ENCODE measurements around the gene NAGLU.

The NAGLU gene

DNA sequence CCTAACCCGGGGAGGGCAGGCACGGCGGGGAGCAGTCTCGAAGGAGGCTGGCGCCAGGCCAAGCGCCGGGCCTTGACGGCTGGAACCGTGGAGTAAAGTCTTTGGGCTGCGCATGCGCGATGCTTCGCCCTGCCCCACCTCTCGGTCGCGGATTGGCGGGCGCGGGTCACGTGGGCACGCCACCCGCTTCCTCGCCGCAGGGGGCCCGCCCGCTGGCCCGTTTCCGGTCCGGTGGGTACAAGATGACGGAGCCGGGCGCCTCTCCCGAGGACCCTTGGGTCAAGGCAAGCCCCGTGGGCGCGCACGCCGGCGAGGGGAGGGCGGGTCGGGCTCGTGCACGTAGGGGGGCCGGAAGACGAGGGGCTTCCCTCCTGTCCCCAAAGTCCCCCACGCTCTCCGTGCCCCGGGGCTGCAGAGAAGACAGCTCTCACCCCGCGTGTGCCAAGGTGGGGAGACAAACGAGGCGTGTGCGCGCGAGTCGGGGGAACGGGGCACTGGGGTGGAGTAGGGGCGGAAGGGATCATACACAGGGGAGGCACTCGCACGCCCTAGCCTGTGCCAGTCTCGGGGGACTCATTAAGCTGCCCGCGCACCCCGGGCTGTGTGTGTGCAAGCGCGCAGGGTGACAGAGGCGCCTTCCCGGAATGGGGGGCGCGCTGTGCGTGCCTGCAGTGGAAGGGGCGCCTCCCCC is 31.0 kb downstream of the NAGLU start, which contains the start of gene MLX:
TSS of gene MLX (plus strand) at position 218 of the 691 bp plus-strand sequence. CDS start at position 243, 25 bp downstream.
- no peaks in the 10 kb centered on the region for H3K9me3 ChIP-seq (ENCODE audit: control extremely low read depth in 1 of 5, control insufficient read depth in 4 of 5, insufficient read depth in 2 of 5, low read depth in 1 of 5, low read length in 4 of 5)
- peak within 1 kb of the TSS; percentile 73 to 91 (median 79) for H3K4me3 ChIP-seq (ENCODE audit: control insufficient read depth in 1 of 7, extremely low read depth in 1 of 7, insufficient read depth in 4 of 7, low read depth in 2 of 7, low read length in 6 of 7)
- WGBS (ENCODE audit: insufficient coverage): under 1% methylated on average over 62 of the region's 72 CpGs
- H3K36me3 ChIP-seq (ENCODE audit: control insufficient read depth in 4 of 4, insufficient read depth in 4 of 4, low read length in 3 of 4): peaks cover 18 to 65% (median 43%) of the 10 kb centered on the region in 4 experiments
- peaks cover 4 to 49% (median 40%) of the 10 kb centered on the region in 4 experiments for H3K4me1 ChIP-seq (ENCODE audit: control extremely low read depth in 1 of 4, control insufficient read depth in 4 of 4, insufficient read depth in 4 of 4, low read length in 3 of 4)
- peak; percentile 89 to 92 (median 91) for DNase-seq
- peak within 1 kb of the TSS; percentile 72 to 84 for H3K27ac ChIP-seq (ENCODE audit: insufficient read depth in 1 of 2, low read depth in 1 of 2, low read length in 2 of 2, poor library complexity in 1 of 2, severe bottlenecking in 2 of 2)
- POLR2A ChIA-PET: interaction anchor here (1.0 to 1.7 kb wide), 4 partner anchors 9 to 12 kb away, joined by 3 to 6 read pairs (median 4); partner anchors contain the start of gene PSMC3IP
- no peaks in the 10 kb centered on the region for H3K27me3 ChIP-seq (replicated peaks in 2 of 5; ENCODE audit: control insufficient read depth in 4 of 5, insufficient read depth in 5 of 5, low read length in 4 of 5)
- CTCF ChIA-PET: interaction anchor here (1.3 to 2.7 kb wide), 4 partner anchors 11 to 111 kb away, joined by 3 to 11 read pairs (median 4); partner anchors contain the start of gene PSMC3IP

DNA sequence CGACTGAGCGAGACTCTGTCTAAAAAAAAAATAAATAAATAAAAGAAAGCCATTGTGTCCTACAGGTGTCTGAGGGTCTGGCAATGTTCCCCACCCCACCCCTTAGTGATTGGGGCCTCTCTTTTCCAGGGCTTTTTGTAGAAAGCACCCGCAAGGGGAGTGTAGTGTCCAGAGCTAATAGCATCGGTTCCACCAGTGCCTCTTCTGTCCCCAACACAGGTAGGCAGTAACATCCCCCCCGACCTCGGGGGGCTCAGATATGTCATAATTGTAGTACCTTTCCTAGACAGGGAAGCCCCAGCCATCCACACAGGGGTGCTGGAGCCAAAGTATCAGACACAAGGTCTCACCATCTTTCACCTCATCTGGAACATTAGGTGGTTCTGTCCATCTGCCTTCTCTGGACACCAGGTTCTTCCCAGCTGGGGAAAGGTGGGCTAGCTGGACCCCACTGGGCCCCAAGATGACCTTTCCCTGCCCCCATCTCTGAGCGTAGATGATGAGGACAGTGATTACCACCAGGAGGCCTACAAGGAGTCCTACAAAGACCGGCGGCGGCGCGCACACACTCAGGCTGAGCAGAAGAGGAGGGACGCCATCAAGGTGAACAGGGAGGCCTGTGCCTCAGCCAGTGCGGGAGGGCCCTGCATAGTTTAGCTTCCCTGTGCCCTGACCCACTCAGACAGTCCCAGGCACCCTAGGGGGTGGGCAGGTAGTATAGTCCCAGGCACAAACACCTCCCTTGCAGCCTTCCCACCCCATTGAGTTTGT is 32.5 kb downstream of the NAGLU start:
- ChIA-PET CTCF (interaction anchor here (1.1 to 2.7 kb wide), 3 partner anchors 8 to 27 kb away, joined by 3 to 11 read pairs (median 4); partner anchors contain the start of gene PSMC3IP), POLR2A (interaction anchor here (1.2 kb wide), 1 partner anchor 14 kb away, joined by 6 read pairs; no protein-coding TSS in a partner anchor)
- Histone ChIP-seq H3K27ac (ENCODE audit: insufficient read depth in 1 of 2, low read depth in 1 of 2, low read length in 2 of 2, poor library complexity in 1 of 2, severe bottlenecking in 2 of 2) (peak overlapping the region in 1 of 2 experiments; percentile 20), H3K36me3 (ENCODE audit: control insufficient read depth in 4 of 4, insufficient read depth in 4 of 4, low read length in 3 of 4) (peaks cover 27 to 77% (median 54%) of the 10 kb centered on the region in 4 experiments), H3K4me3 (ENCODE audit: control insufficient read depth in 1 of 7, extremely low read depth in 1 of 7, insufficient read depth in 4 of 7, low read depth in 2 of 7, low read length in 6 of 7) (peak overlapping the region in 1 of 7 experiments; percentile 86), H3K27me3 (replicated peaks in 2 of 5; ENCODE audit: control insufficient read depth in 4 of 5, insufficient read depth in 5 of 5, low read length in 4 of 5) (no peaks in the 10 kb centered on the region), H3K4me1 (ENCODE audit: control extremely low read depth in 1 of 4, control insufficient read depth in 4 of 4, insufficient read depth in 4 of 4, low read length in 3 of 4) (peaks cover 4 to 41% (median 25%) of the 10 kb centered on the region in 4 experiments), H3K9me3 (ENCODE audit: control extremely low read depth in 1 of 5, control insufficient read depth in 4 of 5, insufficient read depth in 2 of 5, low read depth in 1 of 5, low read length in 4 of 5) (no peaks in the 10 kb centered on the region)
- WGBS (ENCODE audit: insufficient coverage): 92% methylated on average over 11 of the region's 14 CpGs
- DNase-seq: no peak

DNA sequence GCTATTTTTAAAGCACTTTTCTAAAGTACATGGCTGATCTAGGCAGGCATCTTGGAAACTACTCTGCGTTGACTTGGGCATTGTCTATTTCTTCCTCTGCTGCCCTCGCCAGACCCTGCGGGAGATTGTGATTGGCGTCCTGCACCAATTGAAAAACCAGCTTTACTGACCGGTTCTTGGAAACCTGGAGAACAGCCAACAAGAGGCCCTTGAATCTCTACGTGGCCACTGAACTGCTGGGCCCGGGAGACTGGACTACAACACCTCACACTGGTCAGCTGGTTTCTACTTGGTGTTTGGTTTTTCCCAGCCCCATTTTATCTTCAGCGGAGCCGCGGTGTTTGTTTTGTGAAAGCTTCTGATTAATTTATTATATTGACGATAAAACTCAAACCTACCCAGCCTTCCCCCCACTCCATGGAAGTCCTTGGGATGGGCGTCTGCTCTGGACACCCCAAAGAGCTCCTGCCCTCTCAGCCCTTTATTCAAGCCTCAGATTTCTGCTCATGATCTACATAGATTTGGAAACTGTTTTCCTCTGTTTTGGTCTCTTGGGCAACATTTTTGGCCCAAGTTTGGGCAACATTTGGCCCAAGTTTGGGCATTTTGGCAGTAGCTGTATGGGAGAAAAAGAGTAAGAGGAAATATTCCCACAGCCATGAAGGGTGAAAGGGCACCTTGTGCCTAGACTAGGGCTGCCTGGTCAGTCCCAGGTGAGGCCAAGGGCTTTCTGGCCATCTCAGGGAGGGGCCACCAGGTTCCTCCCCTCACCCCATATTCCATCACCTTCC is 35.6 kb downstream of the NAGLU start:
- 96% methylated on average over 8 of the region's 12 CpGs for WGBS (ENCODE audit: insufficient coverage)
- CTCF ChIA-PET: no interaction called here
- H3K36me3 ChIP-seq (ENCODE audit: control insufficient read depth in 4 of 4, insufficient read depth in 4 of 4, low read length in 3 of 4): peaks cover 27 to 68% (median 52%) of the 10 kb centered on the region in 4 experiments

GRCh38 chr17:42573095-42573494 is 37.1 kb downstream of the NAGLU start:
- Histone ChIP-seq H3K27me3 (replicated peaks in 2 of 5; ENCODE audit: control insufficient read depth in 4 of 5, insufficient read depth in 5 of 5, low read length in 4 of 5) (no peaks in the 10 kb centered on the region), H3K36me3 (ENCODE audit: control insufficient read depth in 4 of 4, insufficient read depth in 4 of 4, low read length in 3 of 4) (peaks cover 27 to 68% (median 52%) of the 10 kb centered on the region in 4 experiments), H3K4me1 (ENCODE audit: control extremely low read depth in 1 of 4, control insufficient read depth in 4 of 4, insufficient read depth in 4 of 4, low read length in 3 of 4) (peaks cover 2 to 33% (median 19%) of the 10 kb centered on the region in 4 experiments), H3K27ac (ENCODE audit: insufficient read depth in 1 of 2, low read depth in 1 of 2, low read length in 2 of 2, poor library complexity in 1 of 2, severe bottlenecking in 2 of 2) (no peak overlapping the region), H3K9me3 (ENCODE audit: control extremely low read depth in 1 of 5, control insufficient read depth in 4 of 5, insufficient read depth in 2 of 5, low read depth in 1 of 5, low read length in 4 of 5) (no peaks in the 10 kb centered on the region), H3K4me3 (ENCODE audit: control insufficient read depth in 1 of 7, extremely low read depth in 1 of 7, insufficient read depth in 4 of 7, low read depth in 2 of 7, low read length in 6 of 7) (no peak overlapping the region)
- CTCF ChIA-PET: no interaction called here
- 94% methylated on average over 2 of the region's 4 CpGs for WGBS (ENCODE audit: insufficient coverage)
- POLR2A ChIA-PET: no interaction called here
- no peak for DNase-seq

More for the DNA sequence above, 35.6 kb downstream of the NAGLU start:
- Histone ChIP-seq H3K4me1 (ENCODE audit: control extremely low read depth in 1 of 4, control insufficient read depth in 4 of 4, insufficient read depth in 4 of 4, low read length in 3 of 4) (peaks cover 4 to 33% (median 14%) of the 10 kb centered on the region in 4 experiments), H3K4me3 (ENCODE audit: control insufficient read depth in 1 of 7, extremely low read depth in 1 of 7, insufficient read depth in 4 of 7, low read depth in 2 of 7, low read length in 6 of 7) (no peak overlapping the region), H3K27ac (ENCODE audit: insufficient read depth in 1 of 2, low read depth in 1 of 2, low read length in 2 of 2, poor library complexity in 1 of 2, severe bottlenecking in 2 of 2) (peak overlapping the region in 1 of 2 experiments; percentile 20), H3K9me3 (ENCODE audit: control extremely low read depth in 1 of 5, control insufficient read depth in 4 of 5, insufficient read depth in 2 of 5, low read depth in 1 of 5, low read length in 4 of 5) (no peaks in the 10 kb centered on the region), H3K27me3 (replicated peaks in 2 of 5; ENCODE audit: control insufficient read depth in 4 of 5, insufficient read depth in 5 of 5, low read length in 4 of 5) (no peaks in the 10 kb centered on the region)
- DNase-seq: no peak
- POLR2A ChIA-PET: no interaction called here

DNA sequence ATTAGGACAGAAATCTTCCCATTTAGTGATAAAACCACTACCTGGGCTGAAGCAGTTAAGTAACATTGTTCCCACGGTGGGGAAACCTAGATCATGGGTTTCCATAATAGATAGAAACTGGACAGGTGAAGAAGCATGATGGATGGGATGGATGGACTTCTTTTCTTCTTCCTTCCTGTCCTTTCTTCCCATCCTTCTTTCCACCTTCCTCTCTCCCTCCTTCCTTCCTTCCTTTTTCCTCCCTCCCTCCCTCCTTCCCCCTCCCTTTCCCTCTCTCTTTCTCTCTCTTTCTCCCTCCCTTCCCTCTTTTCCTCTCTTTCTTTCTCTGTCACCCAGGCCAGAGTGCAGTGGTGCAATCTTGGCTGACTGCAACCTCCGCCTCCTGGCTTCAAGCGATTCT is 38.4 kb downstream of the NAGLU start:
- Histone ChIP-seq H3K27me3 (replicated peaks in 2 of 5; ENCODE audit: control insufficient read depth in 4 of 5, insufficient read depth in 5 of 5, low read length in 4 of 5) (no peaks in the 10 kb centered on the region), H3K36me3 (ENCODE audit: control insufficient read depth in 4 of 4, insufficient read depth in 4 of 4, low read length in 3 of 4) (peaks cover 25 to 58% (median 50%) of the 10 kb centered on the region in 4 experiments), H3K27ac (ENCODE audit: insufficient read depth in 1 of 2, low read depth in 1 of 2, low read length in 2 of 2, poor library complexity in 1 of 2, severe bottlenecking in 2 of 2) (no peak overlapping the region), H3K4me3 (ENCODE audit: control insufficient read depth in 1 of 7, extremely low read depth in 1 of 7, insufficient read depth in 4 of 7, low read depth in 2 of 7, low read length in 6 of 7) (no peak overlapping the region), H3K4me1 (ENCODE audit: control extremely low read depth in 1 of 4, control insufficient read depth in 4 of 4, insufficient read depth in 4 of 4, low read length in 3 of 4) (peaks cover 2 to 32% (median 23%) of the 10 kb centered on the region in 4 experiments), H3K9me3 (ENCODE audit: control extremely low read depth in 1 of 5, control insufficient read depth in 4 of 5, insufficient read depth in 2 of 5, low read depth in 1 of 5, low read length in 4 of 5) (no peaks in the 10 kb centered on the region)
- ChIA-PET POLR2A (no interaction called here), CTCF (interaction anchor here (0.5 kb wide), 1 partner anchor 233 kb away, joined by 3 read pairs; no protein-coding TSS in a partner anchor)
- WGBS (ENCODE audit: insufficient coverage): 100% methylated on average over 2 of the region's 3 CpGs
- DNase-seq: no peak

GRCh38 chr17:42577140-42577531 is 41.1 kb downstream of the NAGLU start:
- no peak for DNase-seq

More at GRCh38 chr17:42577140-42577531, 41.1 kb downstream of the NAGLU start:
- H3K9me3 ChIP-seq (ENCODE audit: control extremely low read depth in 1 of 5, control insufficient read depth in 4 of 5, insufficient read depth in 2 of 5, low read depth in 1 of 5, low read length in 4 of 5): no peaks in the 10 kb centered on the region
- ChIA-PET POLR2A (interaction anchor here (1.5 to 2.0 kb wide), 3 partner anchors 10 to 41 kb away, joined by 4 to 14 read pairs (median 5); partner anchors contain the start of genes MLX, NAGLU, RETREG3 and TUBG1), CTCF (interaction anchor here (0.8 to 4.6 kb wide), 7 partner anchors 10 to 186 kb away, joined by 3 to 37 read pairs (median 11); partner anchors contain the start of genes CCR10 and MLX)
- no peaks in the 10 kb centered on the region for H3K27me3 ChIP-seq (replicated peaks in 2 of 5; ENCODE audit: control insufficient read depth in 4 of 5, insufficient read depth in 5 of 5, low read length in 4 of 5)
- WGBS (ENCODE audit: insufficient coverage): 36% methylated on average over 14 of the region's 18 CpGs
- H3K4me1 ChIP-seq (ENCODE audit: control extremely low read depth in 1 of 4, control insufficient read depth in 4 of 4, insufficient read depth in 4 of 4, low read length in 3 of 4): peaks cover 2 to 32% (median 23%) of the 10 kb centered on the region in 4 experiments
- peaks cover 19 to 58% (median 49%) of the 10 kb centered on the region in 4 experiments for H3K36me3 ChIP-seq (ENCODE audit: control insufficient read depth in 4 of 4, insufficient read depth in 4 of 4, low read length in 3 of 4)
- peak overlapping the region; percentile 7 to 91 (median 77) for H3K4me3 ChIP-seq (ENCODE audit: control insufficient read depth in 1 of 7, extremely low read depth in 1 of 7, insufficient read depth in 4 of 7, low read depth in 2 of 7, low read length in 6 of 7)
- peak overlapping the region; percentile 89 to 94 for H3K27ac ChIP-seq (ENCODE audit: insufficient read depth in 1 of 2, low read depth in 1 of 2, low read length in 2 of 2, poor library complexity in 1 of 2, severe bottlenecking in 2 of 2)

All from common myeloid progenitor, CD34-positive (primary cell).